CD4-positive, alpha-beta T cell treated with Interleukin-10 for 1 hour (primary cell): ENCODE results near the gene PRSS48.
A peak's percentile ranks its signal among the peaks of the same experiment; 100 is the strongest.
"Not testable (repeated sequence)": the region's sequence is repeated elsewhere in the genome, so short reads cannot be mapped to it uniquely, and the experiment has no call there.

ENCODE experiments used
- DNase-seq: peaks from one replicate; pipeline ENCODE4 v3.0.0-alpha.2; 2020

Gene PRSS48

GRCh38 chr4:151276787-151277562 is at the start of gene PRSS48:
PRSS48 (plus strand) TSS chr4:151277161; CDS start chr4:151277173, 12 bp downstream.
- DNase-seq = peak; percentile 5

DNA sequence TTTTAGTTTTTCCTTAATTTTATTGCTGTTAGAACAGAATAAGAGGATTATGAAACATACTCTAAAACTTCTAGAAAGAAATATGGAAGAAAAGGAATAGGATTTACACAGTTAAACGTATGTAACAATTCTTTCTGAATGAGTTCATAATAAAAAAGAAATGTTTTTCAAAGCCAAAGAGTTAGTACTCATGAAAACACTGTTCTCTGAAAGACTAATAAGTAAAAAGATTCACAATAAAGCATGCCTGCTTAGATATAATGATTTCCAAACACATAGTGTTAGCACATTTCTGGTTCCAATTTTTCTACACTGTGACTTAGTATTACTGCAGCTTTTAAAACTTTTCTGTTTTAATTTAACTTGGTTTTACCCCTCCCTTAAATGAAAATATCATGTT is 49.8 kb upstream of the PRSS48 start:
- DNase-seq = no peak

GRCh38 chr4:151227731-151228130 is 49.2 kb upstream of the PRSS48 start:
- no peak for DNase-seq

DNA sequence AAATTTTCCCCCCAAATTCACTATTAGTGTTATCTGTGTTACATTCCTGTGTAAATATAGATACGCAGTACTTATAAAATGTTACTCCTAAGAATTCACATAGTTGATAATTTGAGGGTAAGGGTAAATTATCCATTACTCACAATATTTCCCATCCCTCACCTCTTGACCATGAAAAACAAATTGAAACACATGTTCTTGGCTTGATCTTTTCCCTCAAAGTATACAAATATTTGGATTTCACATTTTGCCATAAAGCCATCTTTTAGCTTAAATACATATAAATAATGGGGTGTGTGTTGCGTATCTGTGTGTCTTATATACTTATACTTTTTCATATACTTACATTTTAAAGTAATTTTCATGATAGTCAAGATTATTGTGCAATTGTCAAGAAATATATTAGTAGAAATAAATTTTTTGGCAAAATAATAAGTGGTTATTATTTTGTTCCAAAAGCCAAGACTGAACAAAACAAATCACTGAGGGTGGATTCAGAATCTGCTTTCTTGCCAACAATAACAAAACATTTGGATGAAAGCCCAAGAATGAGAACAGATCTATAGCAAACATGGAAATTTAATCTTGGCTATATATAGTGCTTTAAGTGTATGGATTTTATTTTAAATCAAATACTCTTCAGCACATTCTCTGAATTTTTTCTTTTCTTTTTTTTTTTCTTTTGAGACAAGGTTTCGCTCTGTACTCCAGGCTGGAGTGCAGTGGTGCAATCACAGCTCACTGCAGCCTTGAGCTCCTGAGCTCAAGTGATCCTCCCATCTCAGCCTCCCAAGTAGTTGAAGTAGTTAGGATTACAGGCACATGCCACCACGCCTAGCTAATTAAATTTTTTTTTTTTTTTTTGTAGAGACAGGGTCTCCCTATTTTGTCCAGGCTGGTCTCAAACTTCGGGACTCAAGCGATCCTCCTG is 48.5 kb upstream of the PRSS48 start:
- DNase-seq = no peak

- no peak for DNase-seq
Observed at GRCh38 chr4:151231915-151232595, 44.9 kb upstream of the PRSS48 start.

GRCh38 chr4:151233600-151233999 is 43.4 kb upstream of the PRSS48 start:
- no peak for DNase-seq

- not testable (repeated sequence) for DNase-seq
Observed at GRCh38 chr4:151235373-151235772, 41.6 kb upstream of the PRSS48 start.

GRCh38 chr4:151236036-151236435 is 40.9 kb upstream of the PRSS48 start:
- DNase-seq = no peak

- DNase-seq = no peak
Observed at GRCh38 chr4:151238477-151238876, 38.5 kb upstream of the PRSS48 start.

GRCh38 chr4:151239608-151240007 is 37.4 kb upstream of the PRSS48 start:
- no peak for DNase-seq

GRCh38 chr4:151242305-151242704 is 34.7 kb upstream of the PRSS48 start:
- no peak for DNase-seq

- no peak for DNase-seq
Observed at GRCh38 chr4:151246742-151247141, 30.2 kb upstream of the PRSS48 start.

DNA sequence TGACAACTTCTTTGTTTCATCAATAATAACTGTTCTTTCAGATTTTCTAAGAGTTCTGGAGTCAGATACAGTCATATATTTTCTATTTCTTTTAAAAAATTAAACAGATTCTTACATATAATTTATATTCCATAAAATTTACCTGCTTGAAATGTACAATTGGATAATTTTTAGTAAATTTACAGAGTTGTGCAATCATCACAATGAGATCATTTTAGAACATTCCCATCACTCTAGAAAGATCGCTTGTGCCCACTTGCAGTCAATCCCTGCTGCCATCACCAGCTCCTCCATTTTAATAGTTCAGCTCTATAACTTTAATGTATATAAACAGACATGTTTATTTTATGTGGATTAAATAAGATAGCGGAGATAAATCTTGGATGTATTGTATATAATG is 29.6 kb upstream of the PRSS48 start:
- DNase-seq = no peak

DNA sequence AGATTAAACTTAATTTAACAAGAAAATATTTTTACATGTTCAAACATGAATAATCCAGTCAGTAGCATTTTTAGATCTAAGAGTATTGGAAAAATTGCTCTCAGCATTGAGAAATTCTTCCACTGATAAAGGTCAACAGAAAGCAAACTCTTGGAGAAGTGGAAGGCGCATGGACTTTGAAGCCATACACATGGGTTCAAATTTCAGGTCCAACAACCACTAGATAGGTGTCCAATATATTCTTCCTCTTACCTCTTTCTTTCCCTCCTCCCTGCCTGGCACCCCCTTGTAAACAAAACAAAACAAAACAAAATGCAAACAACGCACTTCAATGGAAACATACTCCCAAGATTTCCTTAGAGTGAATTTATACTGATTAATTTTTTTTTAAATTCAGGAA is 28.4 kb upstream of the PRSS48 start:
- DNase-seq = no peak

DNA sequence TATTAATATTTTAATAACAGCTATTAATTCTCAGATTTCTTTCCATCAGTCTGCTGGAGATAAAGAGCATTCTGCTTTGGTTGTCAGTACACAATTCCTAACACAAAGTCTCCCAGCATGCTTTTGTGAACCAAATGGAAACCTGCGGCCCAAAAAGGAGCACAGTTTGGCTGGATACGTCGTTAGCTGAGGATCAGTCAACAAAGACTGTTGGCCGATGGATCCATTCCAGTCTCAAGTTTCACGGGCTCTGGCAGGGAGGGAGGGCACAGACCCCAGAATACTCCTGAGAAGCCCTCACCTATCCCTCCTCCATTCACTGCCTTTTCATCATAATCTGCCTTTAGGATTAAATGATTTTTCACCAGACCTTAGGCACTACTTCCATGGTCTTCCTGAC is 26.3 kb upstream of the PRSS48 start:
- no peak for DNase-seq

DNA sequence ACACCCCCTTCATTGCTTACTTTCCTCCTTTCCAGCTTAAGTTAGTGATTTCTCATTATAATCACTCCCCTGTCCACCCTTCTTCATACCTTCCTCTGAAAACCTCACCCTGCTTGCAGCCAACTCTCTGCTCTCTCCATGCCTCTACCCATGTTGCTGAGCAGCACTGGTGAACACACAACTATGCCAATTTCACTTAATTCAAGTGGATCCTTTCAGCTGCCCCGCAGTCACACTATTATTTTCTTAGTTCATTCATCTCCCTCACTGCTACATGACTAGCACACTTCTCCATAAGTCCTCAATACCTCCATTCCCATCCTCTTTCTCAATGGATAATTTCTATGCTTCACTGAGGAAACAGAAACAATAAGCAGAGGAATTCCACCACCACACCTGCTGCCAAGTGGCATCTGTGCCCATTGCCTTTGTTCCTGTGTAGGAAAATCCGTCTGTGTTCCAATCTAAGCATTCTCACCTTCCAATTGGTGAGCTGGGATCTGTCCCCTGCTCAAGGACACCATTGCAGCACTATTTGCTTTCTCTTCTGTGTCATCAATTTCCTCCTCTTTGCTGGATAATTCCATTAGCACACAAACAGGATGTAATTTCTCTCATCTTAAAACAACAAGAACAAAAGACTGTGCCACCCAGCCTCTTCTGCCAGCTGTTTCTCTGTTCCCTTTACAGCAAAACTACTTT is 25.2 kb upstream of the PRSS48 start:
- DNase-seq = no peak

DNA sequence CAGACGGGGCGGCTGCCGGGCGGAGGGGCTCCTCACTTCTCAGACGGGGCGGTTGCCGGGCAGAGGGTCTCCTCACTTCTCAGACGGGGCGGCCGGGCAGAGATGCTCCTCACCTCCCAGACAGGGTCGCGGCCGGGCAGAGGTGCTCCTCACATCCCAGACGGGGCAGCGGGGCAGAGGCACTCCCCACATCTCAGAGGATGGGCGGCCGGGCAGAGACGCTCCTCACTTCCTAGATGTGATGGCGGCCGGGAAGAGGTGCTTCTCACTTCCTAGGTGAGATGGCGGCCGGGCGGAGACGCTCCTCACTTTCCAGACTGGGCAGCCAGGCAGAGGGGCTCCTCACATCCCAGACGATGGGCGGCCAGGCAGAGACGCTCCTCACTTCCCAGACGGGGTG is 21.7 kb upstream of the PRSS48 start:
- not testable (repeated sequence) for DNase-seq

GRCh38 chr4:151255680-151256079 is 21.3 kb upstream of the PRSS48 start:
- DNase-seq = not testable (repeated sequence)

DNA sequence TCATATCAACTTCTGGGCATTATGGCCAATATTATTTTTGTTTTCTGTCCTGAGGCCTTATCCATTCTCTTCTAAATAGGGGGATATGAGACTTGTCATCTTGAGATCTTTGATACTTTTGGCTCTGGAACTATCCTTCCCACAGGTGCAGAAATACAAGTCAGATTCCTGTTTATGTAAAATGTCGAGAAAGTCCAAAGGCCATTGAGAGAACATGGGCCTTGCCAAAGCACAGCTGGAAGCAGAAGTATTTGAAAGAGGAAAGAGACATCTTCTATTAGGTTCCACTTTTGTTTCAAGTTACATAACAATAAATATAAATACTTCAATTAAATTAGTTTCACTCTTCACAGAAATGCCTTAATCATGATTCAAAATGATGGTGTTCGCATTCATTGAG is 20.8 kb upstream of the PRSS48 start:
- no peak for DNase-seq

DNA sequence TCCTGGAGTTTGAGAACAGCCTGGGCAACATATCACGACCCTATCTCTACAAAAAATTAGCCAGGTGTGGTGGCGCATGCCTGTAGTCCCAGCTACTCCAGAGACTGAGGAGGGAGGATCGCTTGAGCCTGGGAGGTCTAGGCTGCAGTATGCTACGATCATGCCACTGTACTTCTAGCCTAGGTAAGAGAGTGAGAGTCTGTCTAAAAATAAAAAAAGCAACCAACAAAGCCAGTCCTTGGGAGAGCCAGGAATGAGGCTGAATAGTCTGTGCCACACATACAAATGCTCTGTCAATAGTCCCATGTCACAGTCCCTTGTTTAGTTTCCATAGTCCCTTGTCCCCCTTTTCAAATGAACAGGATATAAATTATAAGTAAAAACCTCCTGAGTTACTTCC is 19.3 kb upstream of the PRSS48 start:
- no peak for DNase-seq

DNA sequence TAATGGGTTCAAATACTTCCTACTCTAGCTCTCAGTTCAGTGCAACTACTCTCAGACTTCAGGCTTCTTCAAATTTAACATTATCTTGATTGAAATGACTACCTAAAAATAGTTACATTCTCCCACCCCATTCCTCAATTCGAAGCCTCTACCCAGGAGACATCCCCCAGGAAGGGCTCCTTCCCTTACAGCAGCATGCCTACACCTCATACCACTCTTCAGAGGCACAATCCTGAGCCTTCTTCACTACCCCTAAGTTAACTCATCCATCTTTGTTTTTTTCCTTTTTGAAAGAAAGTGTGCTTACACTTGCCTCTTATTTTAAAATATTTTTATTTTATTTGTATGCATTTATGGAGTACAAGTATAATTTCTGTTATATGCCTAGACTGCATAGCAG is 17.2 kb upstream of the PRSS48 start:
- no peak for DNase-seq

GRCh38 chr4:151260526-151260925 is 16.4 kb upstream of the PRSS48 start:
- no peak for DNase-seq

DNA sequence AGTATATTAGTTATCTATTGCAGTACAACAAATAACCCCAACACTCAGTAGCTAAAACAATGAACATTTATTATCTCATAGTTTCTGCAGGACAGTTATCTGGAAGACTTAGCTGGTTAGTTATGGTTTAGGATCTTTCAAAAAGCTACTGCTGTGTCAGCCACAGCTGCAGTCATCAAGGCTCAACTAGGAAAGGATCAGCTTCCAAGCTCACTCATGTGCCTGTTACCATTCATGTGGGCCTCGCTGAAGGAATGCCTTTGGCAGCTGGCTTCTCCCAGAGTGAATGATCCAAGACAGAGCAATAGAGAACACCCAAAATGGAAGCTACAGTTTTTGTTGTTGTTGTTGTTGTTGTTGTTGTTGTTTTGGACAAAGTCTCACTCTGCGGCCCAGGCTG is 13.5 kb upstream of the PRSS48 start:
- DNase-seq = no peak
